Skeletal muscle satellite cell (primary cell): ENCODE data around the gene SPC24.
"Not testable (repeated sequence)": the region's sequence is repeated elsewhere in the genome, so short reads cannot be mapped to it uniquely, and the experiment has no call there.

Experiments used
- H3K27me3 ChIP-seq: 2 replicates; pipeline ENCODE4 v1.7.0; 2013; ENCODE audit warnings: low read length; ENCODE audit not compliant: control insufficient read depth, insufficient read depth
- H3K36me3 ChIP-seq: 2 replicates; pipeline ENCODE4 v1.7.0; 2013; ENCODE audit warnings: mild to moderate bottlenecking, control low read depth, low read length; ENCODE audit not compliant: insufficient read depth
- H3K4me1 ChIP-seq: 2 replicates; pipeline ENCODE4 v1.7.0; 2013; ENCODE audit warnings: low read length; ENCODE audit not compliant: control insufficient read depth, insufficient read depth
- H3K4me2 ChIP-seq: 2 replicates; pipeline ENCODE4 v1.7.0; 2013; ENCODE audit warnings: mild to moderate bottlenecking, low read length
- H3K4me3 ChIP-seq: 2 replicates; pipeline ENCODE4 v1.7.0; 2013; ENCODE audit warnings: low read length
- H3K9ac ChIP-seq: 2 replicates; pipeline ENCODE4 v1.7.0; 2013; ENCODE audit warnings: mild to moderate bottlenecking, low read depth, low read length, moderate library complexity
- H3K9me3 ChIP-seq: replicated peaks from 2 replicates; pipeline ENCODE4 v1.7.0; 2013; ENCODE audit warnings: mild to moderate bottlenecking, control low read depth, low read length

Gene SPC24

DNA sequence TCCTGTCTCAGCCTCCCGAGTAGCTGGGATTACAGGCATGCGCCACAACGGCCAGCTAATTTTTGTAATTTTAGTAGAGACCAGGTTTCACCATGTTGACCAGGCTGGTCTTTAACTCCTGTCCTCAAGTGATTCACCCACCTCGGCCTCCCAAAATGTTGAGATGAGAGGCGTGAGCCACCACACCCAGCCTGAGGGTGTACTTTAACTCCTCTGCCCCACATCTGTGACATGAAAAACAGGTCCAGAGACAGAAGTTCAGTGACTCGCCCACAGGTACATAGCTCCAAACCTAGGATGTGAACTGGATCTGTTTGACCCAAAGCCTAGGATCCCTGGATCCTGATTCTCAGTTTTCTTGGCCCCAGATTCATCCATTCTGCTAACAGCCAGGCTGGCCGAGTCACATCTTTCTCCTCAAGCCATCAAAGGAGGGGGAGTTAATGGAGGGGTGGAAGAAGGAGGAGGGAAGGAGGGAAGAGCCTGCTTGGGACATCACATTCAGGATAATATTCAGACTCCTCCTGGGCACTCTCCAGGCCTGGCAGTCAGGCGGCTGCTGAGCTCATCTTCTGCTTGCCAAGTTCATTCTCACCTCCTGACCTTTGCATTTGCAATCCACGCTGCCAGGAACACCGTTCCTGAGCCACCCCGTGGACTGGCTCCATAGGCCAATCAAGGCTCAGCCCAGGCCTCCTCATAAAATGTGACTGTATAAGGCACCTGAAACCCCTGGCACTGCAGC is 3.1 kb downstream of the SPC24 start:
- H3K4me3 ChIP-seq, result peak overlapping the region; percentile 9
- H3K4me2 ChIP-seq, result peak overlapping the region; percentile 58
- H3K9me3 ChIP-seq, result no peaks in the 10 kb centered on the region
- peaks cover 9% of the 10 kb centered on the region for H3K36me3 ChIP-seq
- peaks cover 34% of the 10 kb centered on the region for H3K4me1 ChIP-seq
- peak overlapping the region; percentile 69 for H3K9ac ChIP-seq
- H3K27me3 ChIP-seq, result no peaks in the 10 kb centered on the region

DNA sequence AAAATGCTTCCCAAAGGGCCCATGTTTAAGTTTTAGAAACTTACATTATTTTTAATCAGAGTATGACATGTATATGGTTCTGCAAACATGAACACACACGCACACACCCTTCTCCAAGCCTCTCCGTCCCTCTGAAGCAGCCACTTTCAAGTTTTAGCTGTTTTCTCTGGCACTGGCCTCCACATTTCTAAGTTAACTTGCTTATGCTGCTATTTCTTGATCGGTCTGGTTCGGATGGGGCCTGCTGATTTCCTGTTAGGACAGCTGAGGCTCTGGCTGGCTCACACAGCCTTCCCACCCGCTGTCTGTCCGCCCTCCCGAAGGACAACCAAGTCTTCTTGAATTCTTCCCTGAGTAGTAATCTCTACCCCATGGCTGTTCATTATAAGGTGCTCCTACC is 4.4 kb downstream of the SPC24 start:
- H3K27me3 ChIP-seq, result no peaks in the 10 kb centered on the region
- peak overlapping the region; percentile 34 for H3K9ac ChIP-seq
- peaks cover 13% of the 10 kb centered on the region for H3K36me3 ChIP-seq
- H3K4me2 ChIP-seq, result peak overlapping the region; percentile 6
- H3K4me3 ChIP-seq, result no peak overlapping the region
- no peaks in the 10 kb centered on the region for H3K9me3 ChIP-seq
- H3K4me1 ChIP-seq, result peaks cover 29% of the 10 kb centered on the region

DNA sequence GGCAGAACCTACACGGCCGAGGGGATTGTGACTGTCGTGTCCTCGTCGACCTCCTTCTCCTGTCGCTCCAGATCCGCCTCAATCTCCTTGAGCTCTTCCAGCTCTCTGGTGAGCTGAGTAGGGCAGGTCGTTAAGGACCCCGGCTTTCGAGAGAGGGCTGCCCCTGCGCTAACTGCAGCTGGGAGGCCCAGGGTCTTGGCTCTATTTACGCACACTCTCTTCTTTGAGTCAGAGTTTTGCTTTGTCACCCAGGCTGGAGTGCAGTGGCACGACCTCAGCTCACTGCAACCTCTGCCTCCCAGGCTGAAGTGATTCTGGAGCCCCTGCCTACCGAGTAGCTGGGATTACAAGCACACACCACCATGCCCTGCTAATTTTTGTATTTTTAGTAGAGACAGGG is 7.6 kb downstream of the SPC24 start:
- H3K9ac ChIP-seq, result no peak overlapping the region
- H3K4me2 ChIP-seq, result no peak overlapping the region
- peaks cover 25% of the 10 kb centered on the region for H3K36me3 ChIP-seq
- H3K4me1 ChIP-seq, result peaks cover 40% of the 10 kb centered on the region
- H3K4me3 ChIP-seq, result no peak overlapping the region
- H3K9me3 ChIP-seq, result no peaks in the 10 kb centered on the region
- H3K27me3 ChIP-seq, result no peaks in the 10 kb centered on the region

DNA sequence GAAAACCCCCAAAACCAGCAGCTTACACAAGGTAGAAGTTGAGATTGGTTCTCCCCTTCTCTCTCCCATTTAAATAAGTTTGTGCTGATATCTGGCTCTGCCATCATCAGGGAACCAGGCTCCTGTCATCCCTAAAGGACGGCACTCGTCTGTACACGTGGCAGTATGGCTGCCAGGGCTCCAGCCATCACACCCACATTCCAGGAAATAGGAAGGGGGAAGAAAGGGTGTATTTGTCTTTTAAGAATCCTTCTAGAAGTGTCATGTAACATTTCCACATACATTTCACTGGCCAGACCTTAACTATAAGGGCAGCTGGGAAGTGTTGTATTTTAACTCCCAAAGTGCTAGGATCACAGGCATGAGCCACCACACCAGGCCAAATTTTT is 10.1 kb downstream of the SPC24 start:
- H3K36me3 ChIP-seq, result peaks cover 25% of the 10 kb centered on the region

DNA sequence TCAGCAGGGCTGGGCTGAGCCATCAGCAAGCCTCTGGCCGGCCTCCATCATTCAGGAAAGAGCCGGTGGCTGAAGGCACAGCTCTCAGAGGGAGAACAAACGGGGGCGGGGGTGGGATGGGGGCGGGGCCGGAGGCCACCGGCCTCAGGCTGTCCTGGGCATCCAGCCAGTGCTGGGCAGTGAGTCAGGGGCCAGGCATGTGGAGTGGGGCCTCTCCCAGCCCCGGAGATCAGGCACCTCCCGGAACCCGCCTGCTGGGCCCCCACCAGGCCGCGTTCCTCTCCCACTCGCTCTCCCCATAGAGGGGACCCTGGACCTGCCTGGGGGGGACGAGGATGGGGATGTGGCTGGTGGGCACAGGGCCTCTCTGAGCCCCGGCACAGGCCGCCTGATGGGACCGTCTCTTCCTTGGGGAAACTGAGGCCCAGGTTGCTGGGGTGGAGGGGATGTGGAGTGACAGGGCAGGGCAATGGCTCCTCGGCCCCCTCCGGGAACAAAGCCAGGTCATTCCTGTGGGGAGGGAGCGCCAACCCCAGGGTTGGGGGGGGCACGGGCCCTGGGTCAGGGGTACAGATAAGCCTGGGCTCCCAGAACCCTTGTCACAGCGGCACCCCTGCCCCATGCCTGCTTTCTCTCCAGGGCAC is 12.9 kb downstream of the SPC24 start:
- H3K4me2 ChIP-seq, result peak overlapping the region; percentile 75
- peak overlapping the region; percentile 55 for H3K4me3 ChIP-seq
- peaks cover 65% of the 10 kb centered on the region for H3K4me1 ChIP-seq
- peak overlapping the region; percentile 91 for H3K9ac ChIP-seq
- H3K36me3 ChIP-seq, result peaks cover 18% of the 10 kb centered on the region
- H3K27me3 ChIP-seq, result no peaks in the 10 kb centered on the region
- H3K9me3 ChIP-seq, result no peaks in the 10 kb centered on the region

More for the DNA sequence above, 10.1 kb downstream of the SPC24 start:
- Histone ChIP-seq H3K4me3 (no peak overlapping the region), H3K9ac (no peak overlapping the region), H3K9me3 (no peaks in the 10 kb centered on the region), H3K4me2 (no peak overlapping the region), H3K4me1 (peaks cover 39% of the 10 kb centered on the region), H3K27me3 (no peaks in the 10 kb centered on the region)

DNA sequence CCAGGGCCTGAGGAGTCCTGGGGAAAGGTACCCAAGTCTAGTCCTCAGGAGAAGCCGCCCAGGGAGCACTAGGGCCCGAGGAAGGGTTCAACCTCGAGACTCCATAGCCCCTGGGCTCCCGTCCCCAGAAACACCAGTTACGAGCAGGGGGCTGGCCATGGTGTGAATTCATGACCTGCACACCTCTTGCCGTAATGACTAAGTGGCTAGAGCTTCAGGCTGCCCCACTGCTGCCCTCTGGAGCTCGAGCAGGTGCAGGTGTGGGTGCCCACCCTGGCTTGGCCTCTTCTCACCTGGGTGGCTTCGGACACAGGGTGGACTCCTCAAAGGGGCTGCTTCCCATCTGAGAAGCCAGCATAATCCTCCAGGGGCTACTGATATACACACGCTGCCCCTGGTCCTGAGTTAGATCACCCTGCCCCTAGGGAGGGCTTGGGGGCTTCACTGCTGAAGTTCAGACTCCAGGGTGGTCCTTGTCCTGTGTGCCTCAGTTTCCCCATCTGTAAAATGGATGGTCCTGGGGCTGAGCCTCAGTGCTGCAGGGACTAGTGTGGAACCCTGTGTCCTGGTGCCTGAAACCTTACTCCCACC is 13.6 kb downstream of the SPC24 start:
- no peaks in the 10 kb centered on the region for H3K9me3 ChIP-seq
- no peaks in the 10 kb centered on the region for H3K27me3 ChIP-seq
- peak overlapping the region; percentile 32 for H3K4me3 ChIP-seq
- peaks cover 13% of the 10 kb centered on the region for H3K36me3 ChIP-seq
- peak overlapping the region; percentile 69 for H3K4me2 ChIP-seq
- peaks cover 71% of the 10 kb centered on the region for H3K4me1 ChIP-seq
- peak overlapping the region; percentile 72 for H3K9ac ChIP-seq

DNA sequence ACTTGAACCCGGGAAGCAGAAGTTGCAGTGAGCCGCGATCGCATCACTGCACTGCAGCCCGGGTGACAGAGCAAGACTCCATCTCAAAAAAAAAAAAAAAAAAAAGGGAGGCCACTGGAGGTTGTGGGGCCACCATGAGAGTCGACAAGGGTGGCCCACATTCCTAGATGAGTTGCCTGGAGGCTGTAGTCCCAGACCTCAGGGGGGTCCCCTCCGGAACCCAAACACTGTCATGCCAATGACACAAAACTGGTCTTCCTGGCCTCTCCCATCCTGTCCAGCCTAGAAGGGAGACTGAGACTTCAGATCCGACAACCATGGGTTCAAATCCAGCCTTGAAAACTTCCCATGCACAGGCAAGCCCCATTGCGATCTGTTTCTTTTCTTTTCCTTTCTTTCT is 14.7 kb downstream of the SPC24 start:
- Histone ChIP-seq H3K4me2 (no peak overlapping the region), H3K9ac (no peak overlapping the region), H3K36me3 (peaks cover 10% of the 10 kb centered on the region), H3K4me1 (peaks cover 71% of the 10 kb centered on the region), H3K9me3 (no peaks in the 10 kb centered on the region), H3K27me3 (no peaks in the 10 kb centered on the region), H3K4me3 (no peak overlapping the region)

DNA sequence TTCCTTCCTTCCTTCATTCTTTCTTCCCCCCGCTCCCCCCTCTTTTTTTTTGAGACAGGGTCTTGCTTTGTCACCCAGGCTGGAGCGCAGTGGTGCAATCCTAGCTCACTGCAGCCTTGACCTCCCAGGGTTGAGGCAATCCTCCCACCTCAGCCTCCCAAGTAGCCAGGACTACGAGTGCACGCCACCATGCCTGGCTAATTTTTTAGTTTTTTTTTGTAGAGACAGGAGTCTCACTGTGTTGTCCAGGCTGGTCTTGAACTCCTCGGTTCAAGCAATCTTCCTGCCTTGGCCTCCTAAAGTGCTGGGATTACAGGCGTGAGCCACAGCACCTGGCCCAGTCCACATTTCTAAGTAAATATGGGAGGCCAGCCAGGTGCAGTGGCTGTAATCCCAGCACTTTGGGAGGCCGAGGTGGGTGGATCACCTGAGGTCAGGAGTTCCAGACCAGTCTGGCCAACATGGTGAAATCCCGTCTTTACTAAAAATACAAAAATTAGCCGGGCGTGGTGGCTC is 15.5 kb downstream of the SPC24 start:
- H3K27me3 ChIP-seq, H3K9me3 ChIP-seq, H3K36me3 ChIP-seq, H3K4me3 ChIP-seq, H3K4me2 ChIP-seq: not testable (repeated sequence)
- Histone ChIP-seq H3K4me1 (peaks cover 68% of the 10 kb centered on the region), H3K9ac (peak overlapping the region; percentile 72)

DNA sequence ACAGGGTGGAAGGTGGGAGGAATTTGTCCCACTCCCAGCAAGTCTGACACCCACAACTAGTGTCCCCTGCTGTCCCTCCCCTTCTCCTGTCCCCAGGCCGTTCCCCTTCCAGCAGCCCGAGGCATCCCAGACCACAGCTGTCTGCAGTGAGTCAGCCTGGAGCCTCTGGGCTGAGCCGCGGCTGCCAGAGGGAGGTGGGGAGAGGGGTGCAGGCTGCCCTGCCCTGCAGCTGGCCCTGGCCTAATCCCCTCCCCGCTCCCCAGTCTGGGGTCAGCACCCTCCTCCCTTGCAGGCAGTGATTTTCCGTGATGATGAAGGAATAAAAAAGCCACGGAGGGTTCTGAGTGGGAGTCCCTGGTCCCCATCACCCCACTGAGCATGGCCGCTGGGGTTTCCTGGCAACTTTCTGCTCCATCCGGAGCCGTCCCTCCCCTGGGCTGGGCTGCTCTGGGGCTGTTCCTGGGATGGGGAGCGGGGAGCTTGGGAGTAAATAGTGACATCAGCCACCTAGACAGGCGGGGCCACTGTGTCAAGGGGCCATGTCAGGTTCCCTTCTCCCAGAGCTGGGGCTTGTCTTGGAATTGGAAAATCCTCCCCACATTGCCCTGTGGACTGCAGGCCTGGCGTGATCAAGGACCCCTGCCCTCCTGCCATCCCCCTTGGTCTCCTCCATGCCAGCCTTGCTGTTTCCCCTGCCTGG is 16.8 kb downstream of the SPC24 start:
- Histone ChIP-seq H3K4me2 (peak overlapping the region; percentile 79), H3K4me1 (peaks cover 55% of the 10 kb centered on the region), H3K27me3 (no peaks in the 10 kb centered on the region), H3K9me3 (no peaks in the 10 kb centered on the region), H3K9ac (peak overlapping the region; percentile 78), H3K36me3 (peaks cover under 1% of the 10 kb centered on the region), H3K4me3 (peak overlapping the region; percentile 4)

DNA sequence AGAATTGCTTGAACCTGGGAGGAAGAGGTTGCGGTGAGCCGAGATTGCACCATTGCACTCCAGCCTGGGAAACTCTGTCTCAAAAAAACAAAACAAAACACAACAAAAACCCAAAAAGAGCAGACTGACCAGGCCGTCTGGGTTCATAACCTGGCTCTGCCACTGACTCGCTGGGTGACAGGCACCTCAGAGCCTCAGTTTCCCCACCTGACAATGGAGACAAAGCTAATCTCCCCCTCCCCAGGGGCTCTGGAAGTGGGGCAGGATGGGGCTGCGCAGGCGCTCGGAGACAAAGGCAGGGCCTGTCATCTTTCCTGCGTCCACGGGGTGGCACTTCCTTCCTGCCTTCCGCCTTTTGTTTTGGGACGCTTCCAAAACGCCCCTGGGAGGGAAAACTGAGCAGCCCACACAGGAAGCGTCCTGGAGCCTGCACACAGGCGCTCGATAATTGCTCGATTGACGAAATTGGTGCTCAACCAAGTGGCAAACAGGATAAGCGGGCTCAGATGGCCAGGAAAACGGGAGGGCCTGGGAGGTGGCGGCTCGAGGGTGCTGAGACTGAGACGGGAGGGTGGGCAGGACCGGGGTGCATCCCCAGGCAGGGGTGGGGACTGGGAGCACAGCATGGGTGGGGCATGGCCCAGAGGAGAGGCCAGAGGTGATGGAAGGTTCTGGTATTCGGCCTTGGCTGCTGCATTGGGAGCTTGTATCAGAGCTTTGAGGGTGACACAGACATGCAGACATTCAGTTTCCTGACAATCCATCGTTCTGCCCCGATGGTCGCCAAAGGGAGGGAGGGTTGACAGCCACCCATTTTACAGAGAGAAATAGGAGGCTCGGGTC is 17.8 kb downstream of the SPC24 start:
- Histone ChIP-seq H3K4me1 (peaks cover 45% of the 10 kb centered on the region), H3K9me3 (no peaks in the 10 kb centered on the region), H3K9ac (peak overlapping the region; percentile 78), H3K4me3 (peak overlapping the region; percentile 52), H3K36me3 (peaks cover 10% of the 10 kb centered on the region), H3K27me3 (no peaks in the 10 kb centered on the region), H3K4me2 (peak overlapping the region; percentile 79)
